GM12874 (cell line): ENCODE measurements around the gene CLIC1.

Experiments
- TF ChIP-seq, protein P1 (sequence below): IDR thresholded peaks from 2 replicates; pipeline ENCODE4 v1.5.1; 2011; ENCODE audit warnings: low read depth, mild to moderate bottlenecking, control low read depth, low read length, moderate library complexity; ENCODE audit not compliant: insufficient read depth

CLIC1 gene

DNA sequence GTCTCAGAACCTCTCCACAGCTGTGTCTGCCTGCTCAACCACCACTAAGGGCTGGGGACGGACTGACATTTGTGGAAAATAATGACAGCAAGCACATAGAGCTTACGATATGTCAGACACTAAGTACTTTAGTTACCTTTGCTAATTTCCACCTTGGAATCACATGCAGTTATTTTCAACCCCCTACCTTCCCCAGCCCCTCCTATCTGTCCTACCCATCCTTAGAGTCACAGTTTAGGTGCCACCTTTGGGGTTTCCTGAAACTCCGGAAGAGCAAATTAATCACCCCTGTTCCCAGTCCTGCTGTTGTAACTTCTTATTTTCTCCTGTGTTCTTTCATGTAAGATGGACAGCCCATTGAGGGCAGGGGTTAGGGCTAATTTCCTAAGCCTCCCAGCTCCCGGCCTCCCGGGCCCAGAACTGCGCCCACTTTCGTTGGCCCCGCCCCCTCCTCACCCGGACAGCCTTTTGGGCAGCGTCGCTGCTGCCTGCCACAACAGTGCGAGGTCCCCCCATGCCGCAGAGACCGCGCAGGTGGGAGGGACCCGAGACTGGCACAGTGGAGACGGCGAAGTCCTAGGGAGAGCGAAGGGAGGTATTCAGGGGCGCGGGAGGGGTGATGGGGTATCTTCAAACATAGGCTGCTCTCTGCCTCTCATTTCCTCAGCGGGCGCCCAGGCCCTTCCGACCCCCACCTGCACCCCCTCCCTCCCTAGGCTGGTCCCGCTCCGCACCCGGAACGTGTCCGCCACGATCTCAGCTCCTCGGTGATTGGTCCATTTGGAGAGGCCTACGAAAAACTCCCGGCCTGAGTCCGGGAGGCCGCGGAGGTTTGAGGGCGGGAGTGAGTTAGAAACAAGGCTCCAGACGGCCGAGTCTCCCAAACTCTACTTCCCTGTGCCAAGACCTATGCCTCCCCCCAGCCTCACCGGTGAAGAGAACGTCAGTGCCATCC, 8.3 kb downstream of the CLIC1 start:
- TF ChIP-seq, protein P1, sequence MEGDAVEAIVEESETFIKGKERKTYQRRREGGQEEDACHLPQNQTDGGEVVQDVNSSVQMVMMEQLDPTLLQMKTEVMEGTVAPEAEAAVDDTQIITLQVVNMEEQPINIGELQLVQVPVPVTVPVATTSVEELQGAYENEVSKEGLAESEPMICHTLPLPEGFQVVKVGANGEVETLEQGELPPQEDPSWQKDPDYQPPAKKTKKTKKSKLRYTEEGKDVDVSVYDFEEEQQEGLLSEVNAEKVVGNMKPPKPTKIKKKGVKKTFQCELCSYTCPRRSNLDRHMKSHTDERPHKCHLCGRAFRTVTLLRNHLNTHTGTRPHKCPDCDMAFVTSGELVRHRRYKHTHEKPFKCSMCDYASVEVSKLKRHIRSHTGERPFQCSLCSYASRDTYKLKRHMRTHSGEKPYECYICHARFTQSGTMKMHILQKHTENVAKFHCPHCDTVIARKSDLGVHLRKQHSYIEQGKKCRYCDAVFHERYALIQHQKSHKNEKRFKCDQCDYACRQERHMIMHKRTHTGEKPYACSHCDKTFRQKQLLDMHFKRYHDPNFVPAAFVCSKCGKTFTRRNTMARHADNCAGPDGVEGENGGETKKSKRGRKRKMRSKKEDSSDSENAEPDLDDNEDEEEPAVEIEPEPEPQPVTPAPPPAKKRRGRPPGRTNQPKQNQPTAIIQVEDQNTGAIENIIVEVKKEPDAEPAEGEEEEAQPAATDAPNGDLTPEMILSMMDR: no peak

DNA sequence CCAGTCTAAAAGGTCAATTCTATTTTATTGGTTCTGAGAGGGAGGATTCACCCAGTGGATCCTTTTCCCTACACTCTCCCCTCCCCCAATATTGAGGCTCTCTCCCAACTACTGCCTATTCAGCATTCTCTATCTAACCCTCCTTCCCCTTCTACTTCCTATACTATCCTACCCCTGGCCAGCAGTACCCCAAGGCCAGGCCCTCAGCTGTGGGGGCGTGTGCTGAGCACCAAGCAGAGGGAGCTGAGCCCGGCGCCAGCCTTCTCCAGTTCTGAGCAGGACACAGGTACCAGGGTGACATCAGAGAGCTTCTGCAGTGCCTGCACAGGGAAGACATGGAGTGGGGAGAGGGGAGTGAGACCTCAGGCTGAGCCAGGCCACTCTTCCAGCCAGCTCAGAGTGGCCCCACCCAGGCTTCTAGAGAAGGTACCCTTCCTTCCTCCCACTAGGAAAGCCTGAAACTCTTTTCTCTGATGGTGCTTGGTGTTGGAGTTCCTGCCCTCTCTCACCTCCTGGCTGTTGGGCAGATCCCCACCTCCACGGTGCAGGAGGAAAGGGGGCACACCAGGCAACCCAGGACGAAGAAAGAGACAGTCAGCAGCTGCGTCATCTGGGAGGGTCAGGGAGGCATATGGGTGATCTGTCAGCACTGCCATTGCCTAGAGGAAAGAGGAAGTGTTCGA, 9.2 kb downstream of the CLIC1 start:
- TF ChIP-seq, protein P1: no peak

DNA sequence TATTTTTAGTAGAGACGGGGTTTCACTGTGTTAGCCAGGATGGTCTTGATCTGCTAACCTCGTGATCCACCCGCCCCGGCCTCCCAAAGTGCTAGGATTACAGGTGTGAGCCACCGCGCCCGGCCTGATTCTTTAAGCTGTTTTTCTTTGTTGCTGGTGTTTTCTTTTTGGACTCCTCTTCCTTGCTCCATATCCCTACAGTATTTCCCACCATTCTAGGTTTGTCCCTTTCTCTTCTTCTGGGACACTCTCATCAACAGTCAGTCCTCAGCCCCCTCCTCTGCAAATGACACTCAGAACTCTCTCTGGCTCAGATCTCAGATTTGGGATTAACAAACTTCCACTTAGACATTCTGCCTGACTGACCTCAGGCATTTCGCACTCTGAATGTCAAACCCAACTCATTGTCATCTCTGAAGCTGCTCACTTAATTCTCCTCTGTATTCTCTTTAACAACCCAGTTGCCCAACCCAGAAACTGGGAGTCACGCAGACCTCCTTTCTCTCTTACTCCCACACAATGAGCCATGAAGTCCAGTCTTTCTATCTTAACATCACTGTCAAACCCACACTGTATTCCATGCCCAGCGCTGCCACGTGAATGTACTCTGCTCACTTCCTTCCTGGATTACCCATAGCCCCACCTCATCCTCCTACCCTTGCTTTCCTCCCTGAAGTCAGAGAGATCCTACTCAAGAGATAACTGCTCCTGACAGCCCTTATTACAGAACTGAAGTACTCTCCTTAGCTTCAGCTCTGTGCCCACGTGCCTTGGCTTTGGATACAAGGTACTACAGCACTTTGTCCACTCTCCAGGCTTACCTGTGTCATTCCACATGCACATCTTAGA, 10.6 kb downstream of the CLIC1 start:
- TF ChIP-seq, protein P1: no peak

DNA sequence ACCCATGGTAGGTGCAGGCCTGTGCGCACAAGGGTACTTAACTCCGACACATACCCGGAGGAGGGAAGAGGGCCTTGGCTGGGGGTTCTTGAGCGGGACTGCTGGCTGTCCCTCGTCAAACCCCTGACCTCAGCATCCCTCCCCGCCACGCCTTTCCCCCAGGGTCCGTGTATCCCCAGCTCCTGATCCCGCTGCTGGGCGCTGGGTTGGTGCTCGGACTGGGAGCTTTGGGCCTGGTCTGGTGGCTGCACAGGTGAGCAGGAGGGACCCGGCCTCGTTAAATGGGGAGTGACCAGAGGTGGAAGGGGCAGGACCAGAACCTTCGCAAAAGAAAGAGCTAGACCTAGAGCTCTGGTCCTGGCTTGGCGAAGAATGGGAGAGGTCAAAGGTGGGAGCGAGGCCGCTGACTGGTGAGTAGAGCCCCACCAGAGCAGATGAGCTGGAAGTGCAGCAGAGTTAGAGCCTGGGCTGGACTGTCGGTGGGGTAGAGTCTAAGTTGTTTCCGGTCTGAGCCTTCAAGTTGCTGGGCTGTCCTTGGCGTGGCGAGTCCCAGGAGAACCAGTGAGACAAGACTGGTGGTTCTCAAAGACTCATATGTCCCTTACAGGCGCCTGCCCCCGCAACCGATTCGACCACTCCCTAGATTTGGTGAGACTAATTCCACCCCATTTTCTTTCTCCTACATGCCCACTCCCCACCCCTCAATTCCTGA, 12.2 kb downstream of the CLIC1 start:
- TF ChIP-seq, protein P1: no peak

DNA sequence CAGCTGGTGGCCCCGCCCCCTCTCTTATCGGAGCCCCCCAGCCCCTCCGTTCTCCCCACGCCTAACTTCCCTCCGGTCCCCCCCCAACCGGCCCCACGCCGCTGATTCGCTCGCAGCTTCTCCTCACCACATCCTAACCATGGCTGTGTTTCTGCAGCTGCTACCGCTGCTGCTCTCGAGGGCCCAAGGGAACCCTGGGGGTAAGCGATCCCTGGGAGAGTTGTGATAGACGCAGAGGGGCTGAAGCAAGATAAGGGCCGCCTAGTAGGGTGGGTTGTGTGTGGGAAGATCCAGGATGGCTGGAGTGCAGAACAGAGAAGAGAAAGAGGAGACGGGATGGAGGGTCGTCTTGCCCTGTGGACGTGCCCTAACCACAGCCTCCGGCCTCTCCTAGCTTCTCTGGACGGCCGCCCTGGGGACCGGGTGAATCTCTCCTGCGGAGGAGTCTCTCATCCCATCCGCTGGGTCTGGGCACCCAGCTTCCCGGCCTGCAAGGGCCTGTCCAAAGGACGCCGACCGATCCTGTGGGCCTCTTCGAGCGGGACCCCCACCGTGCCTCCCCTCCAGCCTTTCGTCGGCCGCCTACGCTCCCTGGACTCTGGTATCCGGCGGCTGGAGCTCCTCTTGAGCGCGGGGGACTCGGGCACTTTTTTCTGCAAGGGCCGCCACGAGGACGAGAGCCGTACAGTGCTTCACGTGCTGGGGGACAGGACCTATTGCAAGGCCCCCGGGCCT, 12.9 kb downstream of the CLIC1 start, which contains the start of gene MPIG6B:
MPIG6B (plus strand) TSS at position 129 of the 735 bp plus-strand sequence; CDS start at position 140, 11 bp downstream.
- TF ChIP-seq, protein P1: no peak

DNA sequence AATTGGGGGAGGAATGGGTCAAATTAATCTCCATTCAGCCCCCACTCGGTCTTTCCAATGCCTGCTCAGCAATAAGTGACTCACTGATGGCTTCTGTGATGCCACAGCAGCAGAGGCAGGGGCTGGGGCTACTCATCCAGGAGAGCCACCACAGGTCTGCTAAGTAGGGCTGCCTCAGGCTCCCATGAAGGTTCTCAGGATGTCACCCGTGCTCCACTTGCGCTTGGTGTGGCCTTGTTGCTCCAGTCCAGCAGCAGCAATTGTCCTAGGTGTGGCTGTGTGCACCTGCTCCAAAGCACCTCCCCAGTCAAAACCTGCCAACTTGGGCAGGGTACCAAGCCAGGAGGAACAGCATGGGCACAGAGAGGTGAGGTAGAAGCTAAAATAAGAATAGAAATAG, 14.2 kb downstream of the CLIC1 start:
- TF ChIP-seq, protein P1: no peak
